ENCODE measurements around the gene TPM1.

Gene TPM1

GRCh38 chr15:63076714-63077046 lies 34.1 kb downstream of the TPM1 start:
- no peak for DNase-seq (ENCODE audit: low spot score)
- TF ChIP-seq, protein P1, sequence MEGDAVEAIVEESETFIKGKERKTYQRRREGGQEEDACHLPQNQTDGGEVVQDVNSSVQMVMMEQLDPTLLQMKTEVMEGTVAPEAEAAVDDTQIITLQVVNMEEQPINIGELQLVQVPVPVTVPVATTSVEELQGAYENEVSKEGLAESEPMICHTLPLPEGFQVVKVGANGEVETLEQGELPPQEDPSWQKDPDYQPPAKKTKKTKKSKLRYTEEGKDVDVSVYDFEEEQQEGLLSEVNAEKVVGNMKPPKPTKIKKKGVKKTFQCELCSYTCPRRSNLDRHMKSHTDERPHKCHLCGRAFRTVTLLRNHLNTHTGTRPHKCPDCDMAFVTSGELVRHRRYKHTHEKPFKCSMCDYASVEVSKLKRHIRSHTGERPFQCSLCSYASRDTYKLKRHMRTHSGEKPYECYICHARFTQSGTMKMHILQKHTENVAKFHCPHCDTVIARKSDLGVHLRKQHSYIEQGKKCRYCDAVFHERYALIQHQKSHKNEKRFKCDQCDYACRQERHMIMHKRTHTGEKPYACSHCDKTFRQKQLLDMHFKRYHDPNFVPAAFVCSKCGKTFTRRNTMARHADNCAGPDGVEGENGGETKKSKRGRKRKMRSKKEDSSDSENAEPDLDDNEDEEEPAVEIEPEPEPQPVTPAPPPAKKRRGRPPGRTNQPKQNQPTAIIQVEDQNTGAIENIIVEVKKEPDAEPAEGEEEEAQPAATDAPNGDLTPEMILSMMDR (IDR thresholded peaks at IDR 0.05; ENCODE audit: extremely low read depth, missing control alignments) = no peak

- DNase-seq (ENCODE audit: low spot score) = no peak
- TF ChIP-seq, protein P1 (IDR thresholded peaks at IDR 0.05; ENCODE audit: extremely low read depth, missing control alignments) = no peak
Observed at GRCh38 chr15:63077952-63078351, 35.4 kb downstream of the TPM1 start.

DNA sequence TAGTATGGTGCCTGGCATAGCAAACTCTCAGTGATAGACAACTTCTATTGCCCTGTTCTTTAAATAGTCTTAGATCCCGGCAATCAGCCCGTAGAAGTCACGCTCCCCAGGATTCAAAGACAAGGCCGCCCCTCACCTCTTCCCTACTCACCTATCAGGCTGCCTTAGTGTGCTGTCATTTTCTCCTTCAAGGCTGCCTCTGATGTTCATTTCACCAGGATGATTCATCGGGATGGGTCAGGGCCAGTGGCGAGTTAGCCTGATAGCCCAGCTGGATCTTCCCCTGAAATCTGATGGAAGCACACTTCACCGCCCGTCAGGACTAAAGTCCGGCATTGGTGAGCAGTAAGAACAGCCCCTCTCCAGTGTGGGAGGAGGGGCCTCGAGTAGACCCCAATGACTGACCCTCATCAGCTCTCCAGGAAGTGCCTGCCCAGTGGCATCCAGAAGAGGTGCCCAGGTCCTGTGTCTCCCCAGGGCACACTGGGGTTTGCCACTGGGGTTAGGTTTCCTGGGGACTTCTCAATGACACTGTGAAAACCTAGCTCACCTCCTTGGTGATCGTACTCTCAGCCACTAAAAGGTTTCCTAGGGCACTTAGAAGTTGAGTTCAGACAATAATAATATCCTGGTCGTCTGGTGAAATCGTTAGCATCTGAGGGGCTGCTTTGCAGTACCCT lies 37.5 kb downstream of the TPM1 start:
- DNase-seq (ENCODE audit: low spot score) = no peak
- TF ChIP-seq, protein P1 (IDR thresholded peaks at IDR 0.05; ENCODE audit: extremely low read depth, missing control alignments) = no peak

DNA sequence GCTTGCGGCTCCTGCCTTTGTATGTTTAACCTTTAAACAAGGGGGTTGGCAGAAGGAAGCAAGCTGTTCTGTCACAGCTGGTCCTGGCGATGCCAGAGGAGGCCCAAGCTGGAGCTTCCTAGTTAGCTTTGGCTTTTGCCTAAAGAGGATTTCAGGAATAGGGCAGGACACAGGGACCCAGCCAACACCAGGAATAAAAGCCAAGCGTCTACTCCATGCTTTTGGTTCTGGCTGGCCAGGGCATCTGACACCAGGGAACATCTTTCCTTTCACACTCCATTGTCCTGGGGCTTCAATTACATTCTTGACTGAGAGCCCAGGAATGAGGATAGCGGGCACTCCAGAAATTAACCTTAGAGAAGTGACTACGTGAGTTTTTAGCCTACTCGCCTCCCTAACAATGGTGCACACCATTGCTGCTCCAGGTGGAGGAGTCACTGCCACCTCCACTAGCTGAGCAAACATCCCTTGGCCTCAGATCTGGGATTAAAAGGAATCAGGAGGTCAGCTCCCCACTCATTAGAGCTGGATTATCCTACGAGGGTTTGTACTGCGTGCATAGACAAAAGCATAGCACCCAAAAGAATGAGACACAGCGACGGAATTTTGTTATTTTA lies 38.2 kb downstream of the TPM1 start:
- TF ChIP-seq, protein P1 (IDR thresholded peaks at IDR 0.05; ENCODE audit: extremely low read depth, missing control alignments) = no peak
- DNase-seq (ENCODE audit: low spot score) = no peak

GRCh38 chr15:63082366-63082765 lies 39.8 kb downstream of the TPM1 start:
- TF ChIP-seq, protein P1 (IDR thresholded peaks at IDR 0.05; ENCODE audit: extremely low read depth, missing control alignments) = no peak
- DNase-seq (ENCODE audit: low spot score) = no peak

- DNase-seq (ENCODE audit: low spot score) = no peak
- TF ChIP-seq, protein P1 (IDR thresholded peaks at IDR 0.05; ENCODE audit: extremely low read depth, missing control alignments) = no peak
Observed at GRCh38 chr15:63083044-63083443, 40.5 kb downstream of the TPM1 start.

DNA sequence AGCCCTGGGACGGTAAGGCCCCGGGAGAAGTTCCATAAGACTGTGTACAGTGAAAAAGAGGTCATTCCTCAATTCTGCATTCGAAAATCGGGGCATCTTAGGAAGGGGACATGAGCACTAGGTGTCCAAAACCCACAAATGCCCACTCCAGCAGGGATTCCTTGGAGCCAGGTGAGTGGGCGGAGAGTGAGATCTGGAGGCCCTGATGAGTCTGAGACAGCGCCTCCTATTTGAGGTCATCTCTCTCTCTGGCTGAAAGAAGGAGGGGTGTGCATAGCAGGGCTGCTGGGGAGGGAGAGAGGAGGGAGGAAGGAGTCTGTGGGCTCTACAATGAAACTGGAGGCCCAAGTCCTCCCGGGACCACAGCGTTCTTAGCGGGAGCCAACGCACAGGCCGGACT lies 41.0 kb downstream of the TPM1 start:
- TF ChIP-seq, protein P1 (IDR thresholded peaks at IDR 0.05; ENCODE audit: extremely low read depth, missing control alignments) = no peak
- no peak for DNase-seq (ENCODE audit: low spot score)

Measured in GM20000 (cell line).